Measurements from ENCODE around the gene METTL13. TPM values are rescaled to one million over a fixed set of nuclear protein-coding genes. Genes with fewer than 3 reads are reported as not detected.

METTL13 gene, protein sequence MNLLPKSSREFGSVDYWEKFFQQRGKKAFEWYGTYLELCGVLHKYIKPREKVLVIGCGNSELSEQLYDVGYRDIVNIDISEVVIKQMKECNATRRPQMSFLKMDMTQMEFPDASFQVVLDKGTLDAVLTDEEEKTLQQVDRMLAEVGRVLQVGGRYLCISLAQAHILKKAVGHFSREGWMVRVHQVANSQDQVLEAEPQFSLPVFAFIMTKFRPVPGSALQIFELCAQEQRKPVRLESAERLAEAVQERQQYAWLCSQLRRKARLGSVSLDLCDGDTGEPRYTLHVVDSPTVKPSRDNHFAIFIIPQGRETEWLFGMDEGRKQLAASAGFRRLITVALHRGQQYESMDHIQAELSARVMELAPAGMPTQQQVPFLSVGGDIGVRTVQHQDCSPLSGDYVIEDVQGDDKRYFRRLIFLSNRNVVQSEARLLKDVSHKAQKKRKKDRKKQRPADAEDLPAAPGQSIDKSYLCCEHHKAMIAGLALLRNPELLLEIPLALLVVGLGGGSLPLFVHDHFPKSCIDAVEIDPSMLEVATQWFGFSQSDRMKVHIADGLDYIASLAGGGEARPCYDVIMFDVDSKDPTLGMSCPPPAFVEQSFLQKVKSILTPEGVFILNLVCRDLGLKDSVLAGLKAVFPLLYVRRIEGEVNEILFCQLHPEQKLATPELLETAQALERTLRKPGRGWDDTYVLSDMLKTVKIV
- 6.9 TPM for total RNA-seq

DNA sequence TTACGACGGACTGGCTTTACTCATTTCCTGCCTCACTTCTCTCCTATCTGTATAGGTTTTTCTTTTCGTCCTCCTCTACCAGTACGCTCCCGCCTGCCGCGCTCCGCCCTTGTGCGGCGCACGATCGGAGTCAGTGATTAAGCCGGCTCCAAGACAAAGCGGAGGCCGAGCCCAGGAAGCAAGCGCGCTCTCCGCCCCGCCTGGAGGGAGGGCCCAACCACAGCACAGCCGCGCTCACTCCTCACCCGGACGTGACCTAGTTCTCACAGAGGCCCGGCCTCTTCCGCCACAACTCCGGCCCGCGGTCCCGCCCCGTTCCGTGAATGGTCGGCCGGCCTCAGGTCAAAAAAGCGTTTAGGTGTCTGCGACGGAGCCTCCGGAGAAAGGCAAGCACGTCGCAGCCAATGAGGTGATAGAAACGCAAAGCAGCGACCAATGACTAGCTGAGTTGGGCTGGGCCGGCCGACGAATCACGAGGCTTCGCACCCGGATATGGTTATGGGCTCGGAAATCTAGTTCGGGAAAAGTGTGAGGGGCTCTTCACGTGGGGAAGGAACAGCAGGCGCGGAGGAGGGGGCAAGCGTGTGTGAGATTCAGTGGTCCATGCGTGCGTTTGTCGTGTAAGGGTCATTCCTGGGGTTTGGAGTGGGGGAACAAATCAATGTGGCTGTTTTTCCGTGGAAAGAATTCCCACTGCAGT, at the start of gene METTL13:
Gene METTL13 (plus strand): TSS at position 485 of the 700 bp plus-strand sequence. CDS start 308 bp downstream, outside the sequence.
- Histone ChIP-seq H3K9me3 (no peaks in the 10 kb centered on the region), H3K4me1 (peaks cover 5 to 15% of the 10 kb centered on the region in 2 donors), H3K27ac (peak within 1 kb of the TSS; percentile 78 to 91), H3K27me3 (no peaks in the 10 kb centered on the region), H3K36me3 (peaks cover 14 to 23% of the 10 kb centered on the region in 2 donors), H3K4me3 (peak within 1 kb of the TSS; percentile 88 to 96)
- peak; percentile 95 to 100 for DNase-seq (ENCODE audit: low spot score in 2 of 2)
- TF ChIP-seq, protein P1, sequence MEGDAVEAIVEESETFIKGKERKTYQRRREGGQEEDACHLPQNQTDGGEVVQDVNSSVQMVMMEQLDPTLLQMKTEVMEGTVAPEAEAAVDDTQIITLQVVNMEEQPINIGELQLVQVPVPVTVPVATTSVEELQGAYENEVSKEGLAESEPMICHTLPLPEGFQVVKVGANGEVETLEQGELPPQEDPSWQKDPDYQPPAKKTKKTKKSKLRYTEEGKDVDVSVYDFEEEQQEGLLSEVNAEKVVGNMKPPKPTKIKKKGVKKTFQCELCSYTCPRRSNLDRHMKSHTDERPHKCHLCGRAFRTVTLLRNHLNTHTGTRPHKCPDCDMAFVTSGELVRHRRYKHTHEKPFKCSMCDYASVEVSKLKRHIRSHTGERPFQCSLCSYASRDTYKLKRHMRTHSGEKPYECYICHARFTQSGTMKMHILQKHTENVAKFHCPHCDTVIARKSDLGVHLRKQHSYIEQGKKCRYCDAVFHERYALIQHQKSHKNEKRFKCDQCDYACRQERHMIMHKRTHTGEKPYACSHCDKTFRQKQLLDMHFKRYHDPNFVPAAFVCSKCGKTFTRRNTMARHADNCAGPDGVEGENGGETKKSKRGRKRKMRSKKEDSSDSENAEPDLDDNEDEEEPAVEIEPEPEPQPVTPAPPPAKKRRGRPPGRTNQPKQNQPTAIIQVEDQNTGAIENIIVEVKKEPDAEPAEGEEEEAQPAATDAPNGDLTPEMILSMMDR (IDR thresholded peaks at IDR 0.05) = no peak
- intact Hi-C loops (cut with DNase I) = loop anchor here (1.0 to 5.0 kb wide), 6 partner anchors 39 to 751 kb away; partner anchors contain the start of genes DNM3, PRRC2C, SUCO and VAMP4

- no peak overlapping the region for H3K27ac ChIP-seq
- no peaks in the 10 kb centered on the region for H3K9me3 ChIP-seq
- peaks cover 0 to 34% of the 10 kb centered on the region in 2 donors for H3K4me1 ChIP-seq
- intact Hi-C loops (cut with DNase I) = no loop called here
- H3K27me3 ChIP-seq = no peaks in the 10 kb centered on the region
- no peak overlapping the region for H3K4me3 ChIP-seq
- peaks cover 0 to 29% of the 10 kb centered on the region in 2 donors for H3K36me3 ChIP-seq
- TF ChIP-seq, protein P1 (IDR thresholded peaks at IDR 0.05) = no peak
- DNase-seq (ENCODE audit: low spot score in 2 of 2) = no peak
These were observed 45.3 kb upstream of the METTL13 start for GRCh38 chr1:171736196-171736595.

DNA sequence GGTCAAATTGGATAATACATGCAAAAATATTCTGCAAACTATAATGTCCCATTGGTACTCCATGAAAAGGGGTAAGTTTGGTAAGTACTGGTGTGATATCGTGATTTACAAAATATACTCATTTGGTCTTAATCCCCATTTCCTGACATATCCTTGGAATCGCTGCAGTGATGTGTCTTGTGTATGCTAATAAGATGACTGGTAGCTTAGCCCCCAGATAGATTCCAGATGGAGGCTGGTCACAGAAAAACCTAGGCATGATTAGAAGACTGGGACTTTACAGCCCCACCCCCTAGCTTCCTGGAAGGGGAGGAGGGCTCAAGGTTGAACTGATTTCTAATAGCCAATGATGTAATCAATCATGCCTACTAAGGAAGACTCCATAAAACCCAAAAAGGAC, 42.5 kb upstream of the METTL13 start:
- TF ChIP-seq, protein P1 (IDR thresholded peaks at IDR 0.05) = no peak
- peaks cover 0 to 29% of the 10 kb centered on the region in 2 donors for H3K36me3 ChIP-seq
- no peaks in the 10 kb centered on the region for H3K9me3 ChIP-seq
- peaks cover 8 to 42% of the 10 kb centered on the region in 2 donors for H3K4me1 ChIP-seq
- intact Hi-C loops (cut with DNase I) = no loop called here
- H3K4me3 ChIP-seq = no peak overlapping the region
- H3K27ac ChIP-seq = peak overlapping the region; percentile 48 to 95
- DNase-seq (ENCODE audit: low spot score in 2 of 2) = no peak
- H3K27me3 ChIP-seq = no peaks in the 10 kb centered on the region

DNA sequence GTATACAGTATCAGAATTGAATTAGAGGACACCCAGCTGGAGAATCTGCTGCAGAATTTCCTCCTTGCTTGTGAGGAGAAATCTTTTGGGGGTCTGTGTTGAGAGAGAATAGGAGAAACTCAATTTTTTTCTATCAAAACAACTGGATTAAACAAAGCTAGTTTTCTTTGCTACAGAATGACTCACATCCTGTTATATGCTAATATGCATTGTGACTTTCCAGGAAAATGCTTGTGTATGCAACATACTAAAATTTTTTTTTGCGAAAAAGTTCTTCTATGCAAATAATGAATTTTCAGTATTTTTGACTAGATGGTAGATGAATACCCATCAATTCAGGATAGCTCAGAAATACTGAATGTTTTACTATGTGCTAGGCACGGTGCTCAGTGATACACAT, 41.8 kb upstream of the METTL13 start:
- TF ChIP-seq, protein P1 (IDR thresholded peaks at IDR 0.05) = no peak
- H3K4me1 ChIP-seq = peaks cover 9 to 46% of the 10 kb centered on the region in 2 donors
- no peaks in the 10 kb centered on the region for H3K9me3 ChIP-seq
- H3K36me3 ChIP-seq = peaks cover 0 to 29% of the 10 kb centered on the region in 2 donors
- H3K27ac ChIP-seq = peak overlapping the region; percentile 48 to 95
- no peak for DNase-seq (ENCODE audit: low spot score in 2 of 2)
- intact Hi-C loops (cut with DNase I) = loop anchor here (5.0 kb wide), 1 partner anchor 403 kb away; no protein-coding TSS in a partner anchor
- peak overlapping the region in 1 of 2 donors; percentile 90 for H3K4me3 ChIP-seq
- no peaks in the 10 kb centered on the region for H3K27me3 ChIP-seq

DNA sequence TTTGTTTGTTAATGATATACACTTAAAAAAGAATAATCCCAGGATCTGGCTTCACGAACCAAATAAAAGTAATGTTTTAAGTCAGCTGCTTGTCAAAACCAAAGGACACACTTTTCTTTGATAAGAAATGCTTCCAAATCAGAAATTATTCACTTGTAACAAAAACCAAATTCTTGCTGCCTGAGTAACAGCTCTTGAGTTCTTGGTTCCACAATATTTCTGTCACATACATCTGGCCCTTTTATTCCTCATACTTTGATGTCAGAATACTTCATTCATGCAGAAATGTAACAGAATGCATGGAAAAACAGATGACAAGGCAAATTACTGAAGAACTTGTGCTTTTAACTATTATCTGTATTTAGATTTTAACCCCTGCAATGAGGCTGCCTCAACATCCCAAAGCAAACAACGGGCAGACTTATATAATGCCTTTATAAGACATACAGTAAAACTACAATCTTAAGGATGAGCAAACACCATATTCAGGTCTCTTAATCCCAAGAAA, 41.0 kb upstream of the METTL13 start:
- Histone ChIP-seq H3K27ac (peak overlapping the region; percentile 48 to 95), H3K9me3 (no peaks in the 10 kb centered on the region), H3K4me3 (peak overlapping the region; percentile 90 to 96), H3K36me3 (peaks cover 0 to 26% of the 10 kb centered on the region in 2 donors), H3K27me3 (no peaks in the 10 kb centered on the region), H3K4me1 (peaks cover 9 to 46% of the 10 kb centered on the region in 2 donors)
- no peak for DNase-seq (ENCODE audit: low spot score in 2 of 2)
- TF ChIP-seq, protein P1 (IDR thresholded peaks at IDR 0.05) = no peak
- intact Hi-C loops (cut with DNase I) = loop anchor here (5.0 kb wide), 1 partner anchor 402 kb away; no protein-coding TSS in a partner anchor

Measured in ascending aorta (tissue), 2 donors.